Liver (tissue), 9 donors: ENCODE results near the gene SLC26A4. TPM values are rescaled to one million over a fixed set of nuclear protein-coding genes. Genes with fewer than 3 reads are reported as not detected.

ENCODE experiments used
- DNase-seq: peaks from one replicate; pipeline ENCODE4 v3.0.0-alpha.2; 2017; ENCODE audit warnings: low spot score
- H3K27ac ChIP-seq, 2 donors: one replicate each; pipeline ENCODE4 v1.7.0; 2013; ENCODE audit warnings: inconsistent platforms in 2 of 2, low read length in 2 of 2, control low read depth in 1 of 2, low read depth in 1 of 2, mild to moderate bottlenecking in 1 of 2
- H3K27me3 ChIP-seq, 4 donors: one replicate each; pipeline versions ENCODE4 v1.6.1 to v1.7.0; 2013; ENCODE audit warnings: low read length in 3 of 4, inconsistent platforms in 1 of 4, mild to moderate bottlenecking in 1 of 4, moderate library complexity in 1 of 4; ENCODE audit not compliant: control insufficient read depth in 4 of 4, insufficient read depth in 4 of 4
- H3K36me3 ChIP-seq, 4 donors: one replicate each; pipeline versions ENCODE4 v1.6.1 to v1.7.0; 2013; ENCODE audit warnings: low read length in 3 of 4, mild to moderate bottlenecking in 3 of 4, low read depth in 1 of 4, moderate library complexity in 1 of 4; ENCODE audit not compliant: control insufficient read depth in 4 of 4, insufficient read depth in 3 of 4
- H3K4me1 ChIP-seq, 4 donors: one replicate each; pipeline versions ENCODE4 v1.6.1 to v1.7.0; 2013; ENCODE audit warnings: low read length in 3 of 4, mild to moderate bottlenecking in 3 of 4, moderate library complexity in 1 of 4; ENCODE audit not compliant: control insufficient read depth in 4 of 4, insufficient read depth in 4 of 4
- H3K4me3 ChIP-seq, 3 donors: one replicate each; pipeline versions ENCODE4 v1.6.1 to v1.7.0; 2013; ENCODE audit warnings: low read length in 3 of 3, control low read depth in 1 of 3, low read depth in 1 of 3, mild to moderate bottlenecking in 1 of 3
- H3K9ac ChIP-seq, 2 donors: one replicate each; pipeline ENCODE4 v1.7.0; 2013; ENCODE audit warnings: low read length in 2 of 2, mild to moderate bottlenecking in 2 of 2, moderate library complexity in 2 of 2, control low read depth in 1 of 2, low read depth in 1 of 2
- H3K9me3 ChIP-seq, 4 donors: one replicate each; pipeline versions ENCODE4 v1.6.1 to v1.7.0; 2013; ENCODE audit warnings: low read length in 3 of 4; ENCODE audit not compliant: control insufficient read depth in 4 of 4
- CTCF ChIP-seq: fragments of 150-350 bp; IDR thresholded peaks from 2 replicates; pipeline ENCODE4 v1.5.1; 2017; ENCODE audit warnings: improper control_type of control experiment, low read depth, low read length; ENCODE audit not compliant: missing input control
- EGR1 ChIP-seq, 2 donors: IDR thresholded peaks; 2 replicates each; pipeline ENCODE4 v1.6.1; 2016 to 2018; ENCODE audit warnings: antibody characterized with exemption in 2 of 2, low read depth in 2 of 2
- FOXA1 ChIP-seq: IDR thresholded peaks from 2 replicates; pipeline ENCODE4 v1.6.1; 2016; ENCODE audit warnings: antibody characterized with exemption
- FOXA2 ChIP-seq: IDR thresholded peaks from 2 replicates; pipeline ENCODE4 v1.6.1; 2016; ENCODE audit warnings: antibody characterized with exemption
- GABPA ChIP-seq, 2 donors: IDR thresholded peaks in 1 of 2; conservative IDR thresholded peaks in 1 of 2; 2 replicates each; pipeline ENCODE4 v1.6.1; 2016; ENCODE audit warnings: antibody characterized with exemption in 2 of 2, mild to moderate bottlenecking in 1 of 2, moderate library complexity in 1 of 2
- HNF4G ChIP-seq: IDR thresholded peaks from 2 replicates; pipeline ENCODE4 v1.6.1; 2016; ENCODE audit warnings: antibody characterized with exemption
- JUND ChIP-seq, 2 donors: IDR thresholded peaks; 2 replicates each; pipeline ENCODE4 v1.6.1; 2016; ENCODE audit warnings: antibody characterized with exemption in 2 of 2
- MAX ChIP-seq: IDR thresholded peaks from 2 replicates; pipeline ENCODE4 v1.6.1; 2016; ENCODE audit warnings: antibody characterized with exemption
- NR2F2 ChIP-seq: IDR thresholded peaks from 2 replicates; pipeline ENCODE4 v1.6.1; 2016; ENCODE audit warnings: antibody characterized with exemption
- REST ChIP-seq: IDR thresholded peaks from 2 replicates; pipeline ENCODE4 v1.6.1; 2016; ENCODE audit warnings: antibody characterized with exemption, mild to moderate bottlenecking
- TAF1 ChIP-seq: conservative IDR thresholded peaks from 2 replicates; pipeline ENCODE4 v1.6.1; 2016; ENCODE audit warnings: antibody characterized with exemption, mild to moderate bottlenecking
- YY1 ChIP-seq: IDR thresholded peaks from 2 replicates; pipeline ENCODE4 v1.6.1; 2016; ENCODE audit warnings: antibody characterized with exemption, mild to moderate bottlenecking
- ZBTB33 ChIP-seq: IDR thresholded peaks from 2 replicates; pipeline ENCODE4 v1.6.1; 2016; ENCODE audit warnings: antibody characterized with exemption
- WGBS: extraction: QIAGEN DNeasy Blood & Tissue Kit; methylation state at CpG from one replicate; pipeline ENCODE4 v1.1.7; 2013; 5-methylcytosine and 5-hydroxymethylcytosine counted together
- polyA plus RNA-seq, 2 donors: library from polyadenylated mRNA; stranded (reverse) in 1 of 2; unstranded in 1 of 2; fragments of 200-250 nt in 1 of 2; fragments of >200 nt in 1 of 2; fragmentation: Nextera tagmentation in 1 of 2; extraction: Ambion mirVana in 1 of 2; gene quantifications; one replicate each; pipeline versions ENCODE4 v1.2.1 to v1.2.3, GENCODE V29; 2013 to 2015
- total RNA-seq, 2 donors: library from RNA; depleted of rRNA; stranded (reverse); fragments of >200 nt; gene quantifications; one replicate each; pipeline ENCODE4 v1.2.3, GENCODE V29; 2014
- donor health status: healthy.
- donor health status: healthy.
- donor health status: healthy.
- donor health status: healthy.
- donor health status: healthy.

SLC26A4 gene
- total and polyA plus RNA-seq, 4 donors: 0.08 to 0.25 (median 0.19) TPM; not detected in 1

- peaks cover 0 to 4% (median 0%) of the 10 kb centered on the region in 4 donors for H3K27me3 ChIP-seq
- H3K27ac ChIP-seq: no peak overlapping the region
- WGBS: 75% methylated on average over 5 of the region's 5 CpGs
- no peak overlapping the region for H3K9ac ChIP-seq
- H3K36me3 ChIP-seq: no peaks in the 10 kb centered on the region
- H3K4me3 ChIP-seq: no peak overlapping the region
- no peak for DNase-seq
- no peaks in the 10 kb centered on the region for H3K9me3 ChIP-seq
- H3K4me1 ChIP-seq: no peaks in the 10 kb centered on the region
- TF ChIP-seq JUND (IDR thresholded peaks at IDR 0.05) (no peak), MAX (no peak), ZBTB33 (no peak), TAF1 (no peak), CTCF (no peak), HNF4G (no peak), FOXA1 (no peak), YY1 (no peak), NR2F2 (no peak), EGR1 (IDR thresholded peaks at IDR 0.05; ENCODE audit: low read depth in 2 of 2) (no peak), REST (no peak), FOXA2 (no peak)
These were observed 33.8 kb downstream of the SLC26A4 start for GRCh38 chr7:107694386-107694785.

- no peak for DNase-seq
- Histone ChIP-seq H3K27ac (no peak overlapping the region), H3K9me3 (no peaks in the 10 kb centered on the region), H3K4me3 (no peak overlapping the region), H3K27me3 (no peaks in the 10 kb centered on the region), H3K9ac (no peak overlapping the region), H3K36me3 (no peaks in the 10 kb centered on the region), H3K4me1 (no peaks in the 10 kb centered on the region)
- WGBS: 91% methylated on average over 4 of the region's 4 CpGs
- TF ChIP-seq GABPA (IDR thresholded peaks at IDR 0.05 in 1 of 2, conservative IDR thresholded peaks at IDR 0.05 in 1 of 2) (no peak), YY1 (no peak), MAX (no peak), FOXA2 (no peak), JUND (IDR thresholded peaks at IDR 0.05) (no peak)
These were observed 35.8 kb downstream of the SLC26A4 start for GRCh38 chr7:107696330-107696946.
